Activated naive CD8-positive, alpha-beta T cell treated with anti-CD3 and anti-CD28 coated beads for 36 hours (primary cell): ENCODE data around the gene CRYL1. TPM values are rescaled to one million over a fixed set of nuclear protein-coding genes. Genes with fewer than 3 reads are reported as not detected.

Experiments used
- DNase-seq: peaks from one replicate; pipeline ENCODE4 v3.0.0; 2021
- H3K27ac Mint-ChIP-seq: one replicate; pipeline ENCODE4 v1.8.0; 2022; ENCODE audit warnings: mild to moderate bottlenecking, moderate library complexity, mixed read lengths
- H3K27me3 Mint-ChIP-seq: one replicate; pipeline ENCODE4 v1.8.0; 2022; ENCODE audit warnings: mild to moderate bottlenecking, mixed read lengths
- H3K36me3 Mint-ChIP-seq: one replicate; pipeline ENCODE4 v1.8.0; 2021; ENCODE audit warnings: mild to moderate bottlenecking, mixed read lengths
- H3K4me1 Mint-ChIP-seq: one replicate; pipeline ENCODE4 v1.8.0; 2021; ENCODE audit warnings: mixed read lengths
- H3K4me3 Mint-ChIP-seq: one replicate; pipeline ENCODE4 v1.8.0; 2022; ENCODE audit warnings: mild to moderate bottlenecking, moderate library complexity, mixed read lengths
- H3K9me3 Mint-ChIP-seq: one replicate; pipeline ENCODE4 v1.8.0; 2022; ENCODE audit warnings: mixed read lengths
- total RNA-seq, 2 experiments: library from RNA; stranded (reverse); gene quantifications; one replicate each; pipeline ENCODE4 v1.2.3, GENCODE V29; 2021

Gene CRYL1
- total RNA-seq, 2 experiments from 2014 or later: 5.0 to 5.2 TPM

GRCh38 chr13:20506696-20507095 is 19.0 kb downstream of the CRYL1 start:
- no peaks in the 10 kb centered on the region for H3K4me1 Mint-ChIP-seq
- no peak overlapping the region for H3K4me3 Mint-ChIP-seq
- H3K27me3 Mint-ChIP-seq: no peaks in the 10 kb centered on the region
- DNase-seq: no peak
- H3K27ac Mint-ChIP-seq: no peak overlapping the region
- H3K36me3 Mint-ChIP-seq: no peaks in the 10 kb centered on the region
- no peaks in the 10 kb centered on the region for H3K9me3 Mint-ChIP-seq

- DNase-seq: no peak
- H3K36me3 Mint-ChIP-seq: peaks cover 3% of the 10 kb centered on the region
- no peaks in the 10 kb centered on the region for H3K4me1 Mint-ChIP-seq
- H3K9me3 Mint-ChIP-seq: peaks cover 3% of the 10 kb centered on the region
- no peak overlapping the region for H3K4me3 Mint-ChIP-seq
- H3K27ac Mint-ChIP-seq: no peak overlapping the region
- H3K27me3 Mint-ChIP-seq: no peaks in the 10 kb centered on the region
These were observed 20.0 kb downstream of the CRYL1 start for GRCh38 chr13:20505405-20506366.

- DNase-seq: no peak
- Mint-ChIP-seq H3K4me3 (no peak overlapping the region), H3K4me1 (no peaks in the 10 kb centered on the region), H3K36me3 (peaks cover 10% of the 10 kb centered on the region), H3K27ac (no peak overlapping the region), H3K27me3 (no peaks in the 10 kb centered on the region), H3K9me3 (peaks cover 9% of the 10 kb centered on the region)
These were observed 22.3 kb downstream of the CRYL1 start for GRCh38 chr13:20503088-20504083.

GRCh38 chr13:20501592-20501991 is 24.1 kb downstream of the CRYL1 start:
- peaks cover 9% of the 10 kb centered on the region for H3K9me3 Mint-ChIP-seq
- DNase-seq: no peak
- no peak overlapping the region for H3K27ac Mint-ChIP-seq
- H3K4me1 Mint-ChIP-seq: no peaks in the 10 kb centered on the region
- H3K36me3 Mint-ChIP-seq: peaks cover 10% of the 10 kb centered on the region
- H3K27me3 Mint-ChIP-seq: no peaks in the 10 kb centered on the region
- H3K4me3 Mint-ChIP-seq: no peak overlapping the region

GRCh38 chr13:20501120-20501519 is 24.5 kb downstream of the CRYL1 start:
- no peak for DNase-seq
- H3K27me3 Mint-ChIP-seq: no peaks in the 10 kb centered on the region
- H3K9me3 Mint-ChIP-seq: peaks cover 9% of the 10 kb centered on the region
- H3K4me1 Mint-ChIP-seq: no peaks in the 10 kb centered on the region
- H3K27ac Mint-ChIP-seq: no peak overlapping the region
- H3K36me3 Mint-ChIP-seq: peaks cover 10% of the 10 kb centered on the region
- H3K4me3 Mint-ChIP-seq: no peak overlapping the region

GRCh38 chr13:20499986-20500385 is 25.7 kb downstream of the CRYL1 start:
- Mint-ChIP-seq H3K4me1 (no peaks in the 10 kb centered on the region), H3K9me3 (peaks cover 9% of the 10 kb centered on the region), H3K27ac (no peak overlapping the region), H3K27me3 (no peaks in the 10 kb centered on the region), H3K4me3 (no peak overlapping the region), H3K36me3 (peaks cover 10% of the 10 kb centered on the region)
- DNase-seq: no peak

GRCh38 chr13:20498659-20499058 is 27.0 kb downstream of the CRYL1 start:
- Mint-ChIP-seq H3K27me3 (no peaks in the 10 kb centered on the region), H3K9me3 (peaks cover 9% of the 10 kb centered on the region), H3K27ac (no peak overlapping the region), H3K36me3 (peaks cover 10% of the 10 kb centered on the region), H3K4me3 (no peak overlapping the region), H3K4me1 (no peaks in the 10 kb centered on the region)
- no peak for DNase-seq

GRCh38 chr13:20498129-20498528 is 27.5 kb downstream of the CRYL1 start:
- Mint-ChIP-seq H3K36me3 (peaks cover 10% of the 10 kb centered on the region), H3K4me1 (no peaks in the 10 kb centered on the region), H3K27ac (no peak overlapping the region), H3K9me3 (peaks cover 9% of the 10 kb centered on the region), H3K27me3 (no peaks in the 10 kb centered on the region), H3K4me3 (no peak overlapping the region)
- no peak for DNase-seq

- no peak overlapping the region for H3K4me3 Mint-ChIP-seq
- no peak for DNase-seq
- peaks cover 10% of the 10 kb centered on the region for H3K36me3 Mint-ChIP-seq
- H3K27me3 Mint-ChIP-seq: no peaks in the 10 kb centered on the region
- peaks cover 5% of the 10 kb centered on the region for H3K4me1 Mint-ChIP-seq
- H3K9me3 Mint-ChIP-seq: peaks cover 9% of the 10 kb centered on the region
- H3K27ac Mint-ChIP-seq: no peak overlapping the region
These were observed 28.5 kb downstream of the CRYL1 start for GRCh38 chr13:20497006-20497775.

- Mint-ChIP-seq H3K4me1 (peaks cover 10% of the 10 kb centered on the region), H3K36me3 (peaks cover 5% of the 10 kb centered on the region), H3K27ac (no peak overlapping the region), H3K4me3 (no peak overlapping the region), H3K27me3 (no peaks in the 10 kb centered on the region), H3K9me3 (peaks cover 5% of the 10 kb centered on the region)
- DNase-seq: peak; percentile 38
These were observed 30.3 kb downstream of the CRYL1 start for GRCh38 chr13:20495087-20496023.

- H3K27me3 Mint-ChIP-seq: no peaks in the 10 kb centered on the region
- H3K36me3 Mint-ChIP-seq: no peaks in the 10 kb centered on the region
- H3K27ac Mint-ChIP-seq: no peak overlapping the region
- H3K4me3 Mint-ChIP-seq: no peak overlapping the region
- DNase-seq: no peak
- H3K4me1 Mint-ChIP-seq: peaks cover 10% of the 10 kb centered on the region
- H3K9me3 Mint-ChIP-seq: no peaks in the 10 kb centered on the region
These were observed 31.0 kb downstream of the CRYL1 start for GRCh38 chr13:20494656-20495055.

- Mint-ChIP-seq H3K27ac (no peak overlapping the region), H3K4me3 (no peak overlapping the region)
- peak; percentile 64 for DNase-seq
These were observed 33.0 kb downstream of the CRYL1 start for GRCh38 chr13:20492641-20493040.

GRCh38 chr13:20491926-20492435 is 33.7 kb downstream of the CRYL1 start:
- no peaks in the 10 kb centered on the region for H3K27me3 Mint-ChIP-seq
- peaks cover 10% of the 10 kb centered on the region for H3K4me1 Mint-ChIP-seq
- no peak for DNase-seq
- no peaks in the 10 kb centered on the region for H3K9me3 Mint-ChIP-seq
- no peak overlapping the region for H3K4me3 Mint-ChIP-seq
- H3K27ac Mint-ChIP-seq: no peak overlapping the region
- H3K36me3 Mint-ChIP-seq: peaks cover 2% of the 10 kb centered on the region

More at GRCh38 chr13:20492641-20493040, 33.0 kb downstream of the CRYL1 start:
- H3K36me3 Mint-ChIP-seq: peaks cover 2% of the 10 kb centered on the region
- H3K27me3 Mint-ChIP-seq: no peaks in the 10 kb centered on the region
- no peaks in the 10 kb centered on the region for H3K9me3 Mint-ChIP-seq
- peaks cover 10% of the 10 kb centered on the region for H3K4me1 Mint-ChIP-seq
